Measurements from ENCODE around the gene ACE.

DNA sequence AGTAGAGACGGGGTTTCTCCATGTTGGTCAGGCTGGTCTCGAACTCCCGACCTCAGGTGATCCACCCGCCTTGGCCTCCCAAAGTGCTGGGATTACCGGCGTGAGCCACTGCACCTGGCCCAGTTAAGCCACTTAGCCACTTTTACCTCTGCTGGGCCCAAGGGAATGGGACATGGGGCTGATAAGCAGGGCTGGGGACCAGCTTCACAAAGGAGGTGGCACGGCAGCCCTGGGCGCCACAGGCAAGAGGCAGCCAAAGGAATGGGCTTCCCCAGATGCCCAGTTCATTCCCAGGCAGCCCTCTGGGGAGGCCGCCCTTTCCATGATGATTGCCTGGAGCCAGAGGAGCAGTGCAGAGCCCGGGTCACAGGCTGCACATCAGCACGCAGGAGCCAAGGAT lies 25.7 kb upstream of the ACE start:
- TF ChIP-seq, protein P1, sequence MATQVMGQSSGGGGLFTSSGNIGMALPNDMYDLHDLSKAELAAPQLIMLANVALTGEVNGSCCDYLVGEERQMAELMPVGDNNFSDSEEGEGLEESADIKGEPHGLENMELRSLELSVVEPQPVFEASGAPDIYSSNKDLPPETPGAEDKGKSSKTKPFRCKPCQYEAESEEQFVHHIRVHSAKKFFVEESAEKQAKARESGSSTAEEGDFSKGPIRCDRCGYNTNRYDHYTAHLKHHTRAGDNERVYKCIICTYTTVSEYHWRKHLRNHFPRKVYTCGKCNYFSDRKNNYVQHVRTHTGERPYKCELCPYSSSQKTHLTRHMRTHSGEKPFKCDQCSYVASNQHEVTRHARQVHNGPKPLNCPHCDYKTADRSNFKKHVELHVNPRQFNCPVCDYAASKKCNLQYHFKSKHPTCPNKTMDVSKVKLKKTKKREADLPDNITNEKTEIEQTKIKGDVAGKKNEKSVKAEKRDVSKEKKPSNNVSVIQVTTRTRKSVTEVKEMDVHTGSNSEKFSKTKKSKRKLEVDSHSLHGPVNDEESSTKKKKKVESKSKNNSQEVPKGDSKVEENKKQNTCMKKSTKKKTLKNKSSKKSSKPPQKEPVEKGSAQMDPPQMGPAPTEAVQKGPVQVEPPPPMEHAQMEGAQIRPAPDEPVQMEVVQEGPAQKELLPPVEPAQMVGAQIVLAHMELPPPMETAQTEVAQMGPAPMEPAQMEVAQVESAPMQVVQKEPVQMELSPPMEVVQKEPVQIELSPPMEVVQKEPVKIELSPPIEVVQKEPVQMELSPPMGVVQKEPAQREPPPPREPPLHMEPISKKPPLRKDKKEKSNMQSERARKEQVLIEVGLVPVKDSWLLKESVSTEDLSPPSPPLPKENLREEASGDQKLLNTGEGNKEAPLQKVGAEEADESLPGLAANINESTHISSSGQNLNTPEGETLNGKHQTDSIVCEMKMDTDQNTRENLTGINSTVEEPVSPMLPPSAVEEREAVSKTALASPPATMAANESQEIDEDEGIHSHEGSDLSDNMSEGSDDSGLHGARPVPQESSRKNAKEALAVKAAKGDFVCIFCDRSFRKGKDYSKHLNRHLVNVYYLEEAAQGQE (IDR thresholded peaks at IDR 0.05; ENCODE audit: unreplicated experiment) = no peak
- no peak for TF ChIP-seq EZH2 (IDR thresholded peaks at IDR 0.05; ENCODE audit: low read depth, unreplicated experiment)
- TF ChIP-seq JUNB (IDR thresholded peaks at IDR 0.05; ENCODE audit: unreplicated experiment) = no peak
- TF ChIP-seq, protein P2, sequence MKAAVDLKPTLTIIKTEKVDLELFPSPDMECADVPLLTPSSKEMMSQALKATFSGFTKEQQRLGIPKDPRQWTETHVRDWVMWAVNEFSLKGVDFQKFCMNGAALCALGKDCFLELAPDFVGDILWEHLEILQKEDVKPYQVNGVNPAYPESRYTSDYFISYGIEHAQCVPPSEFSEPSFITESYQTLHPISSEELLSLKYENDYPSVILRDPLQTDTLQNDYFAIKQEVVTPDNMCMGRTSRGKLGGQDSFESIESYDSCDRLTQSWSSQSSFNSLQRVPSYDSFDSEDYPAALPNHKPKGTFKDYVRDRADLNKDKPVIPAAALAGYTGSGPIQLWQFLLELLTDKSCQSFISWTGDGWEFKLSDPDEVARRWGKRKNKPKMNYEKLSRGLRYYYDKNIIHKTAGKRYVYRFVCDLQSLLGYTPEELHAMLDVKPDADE (IDR thresholded peaks at IDR 0.05) = no peak
- TF ChIP-seq POLR2AphosphoS5 (IDR thresholded peaks at IDR 0.05; ENCODE audit: low read depth) = no peak
- no peak for TF ChIP-seq ZNF114 (CRISPR knock-in tag; IDR thresholded peaks at IDR 0.05)
- no peak for TF ChIP-seq ZNF331 (CRISPR knock-in tag; IDR thresholded peaks at IDR 0.05; ENCODE audit: low read depth)
- TF ChIP-seq, protein P3, sequence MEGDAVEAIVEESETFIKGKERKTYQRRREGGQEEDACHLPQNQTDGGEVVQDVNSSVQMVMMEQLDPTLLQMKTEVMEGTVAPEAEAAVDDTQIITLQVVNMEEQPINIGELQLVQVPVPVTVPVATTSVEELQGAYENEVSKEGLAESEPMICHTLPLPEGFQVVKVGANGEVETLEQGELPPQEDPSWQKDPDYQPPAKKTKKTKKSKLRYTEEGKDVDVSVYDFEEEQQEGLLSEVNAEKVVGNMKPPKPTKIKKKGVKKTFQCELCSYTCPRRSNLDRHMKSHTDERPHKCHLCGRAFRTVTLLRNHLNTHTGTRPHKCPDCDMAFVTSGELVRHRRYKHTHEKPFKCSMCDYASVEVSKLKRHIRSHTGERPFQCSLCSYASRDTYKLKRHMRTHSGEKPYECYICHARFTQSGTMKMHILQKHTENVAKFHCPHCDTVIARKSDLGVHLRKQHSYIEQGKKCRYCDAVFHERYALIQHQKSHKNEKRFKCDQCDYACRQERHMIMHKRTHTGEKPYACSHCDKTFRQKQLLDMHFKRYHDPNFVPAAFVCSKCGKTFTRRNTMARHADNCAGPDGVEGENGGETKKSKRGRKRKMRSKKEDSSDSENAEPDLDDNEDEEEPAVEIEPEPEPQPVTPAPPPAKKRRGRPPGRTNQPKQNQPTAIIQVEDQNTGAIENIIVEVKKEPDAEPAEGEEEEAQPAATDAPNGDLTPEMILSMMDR (conservative IDR thresholded peaks at IDR 0.05; ENCODE audit: low read depth in 2 of 2) = no peak
- TF ChIP-seq CREB1 (CRISPR knock-in tag; IDR thresholded peaks at IDR 0.05; ENCODE audit: low read depth) = no peak
- TF ChIP-seq EZH2phosphoT487 (IDR thresholded peaks at IDR 0.05; ENCODE audit: unreplicated experiment) = no peak
- TF ChIP-seq NANOG (IDR thresholded peaks at IDR 0.05; ENCODE audit: borderline replicate concordance) = no peak
